NCI-H1048 (cell line): ENCODE data around the gene NUP210.

Experiments
- DNase-seq: peaks from one replicate; lab custom pipeline; 2025; lab: John Stamatoyannopoulos, UW

NUP210 gene

DNA sequence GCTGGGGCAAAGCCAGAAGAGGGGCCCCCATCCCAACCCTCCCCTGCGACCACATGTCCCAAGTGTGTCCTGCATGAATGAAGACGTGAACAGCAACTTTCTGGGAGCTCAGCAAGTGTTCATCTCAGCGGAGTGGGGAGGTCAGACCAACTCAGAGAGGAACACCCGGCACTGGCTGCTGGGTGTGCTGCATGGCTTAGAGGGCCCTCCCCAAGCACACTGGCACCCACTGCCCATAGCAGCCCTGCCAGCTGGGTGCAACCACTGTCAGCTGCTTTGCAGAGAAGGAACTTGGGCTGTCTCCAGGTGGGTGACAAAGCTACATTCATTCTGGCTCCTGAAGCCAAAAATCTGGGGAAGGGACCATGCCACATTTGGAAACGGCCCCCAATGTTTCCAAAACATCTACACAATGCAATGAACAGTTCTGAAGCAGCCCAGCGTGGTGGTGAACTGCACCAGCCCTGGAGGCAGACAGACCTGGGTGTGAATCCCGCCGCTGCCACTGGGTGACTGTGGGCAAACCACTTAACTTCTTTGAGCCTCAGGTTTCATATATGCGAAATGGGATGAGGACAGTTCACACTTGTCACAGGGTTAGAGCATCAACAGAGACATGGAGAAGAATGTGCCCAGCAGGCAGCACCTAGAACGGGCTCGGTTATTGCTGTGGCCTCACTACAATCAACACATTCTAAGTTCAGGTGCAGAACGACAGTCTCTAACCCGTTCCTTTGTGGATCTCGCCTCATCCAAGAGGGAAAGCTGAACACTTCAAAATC is 145.4 kb downstream of the NUP210 start:
- DNase-seq, result no peak

DNA sequence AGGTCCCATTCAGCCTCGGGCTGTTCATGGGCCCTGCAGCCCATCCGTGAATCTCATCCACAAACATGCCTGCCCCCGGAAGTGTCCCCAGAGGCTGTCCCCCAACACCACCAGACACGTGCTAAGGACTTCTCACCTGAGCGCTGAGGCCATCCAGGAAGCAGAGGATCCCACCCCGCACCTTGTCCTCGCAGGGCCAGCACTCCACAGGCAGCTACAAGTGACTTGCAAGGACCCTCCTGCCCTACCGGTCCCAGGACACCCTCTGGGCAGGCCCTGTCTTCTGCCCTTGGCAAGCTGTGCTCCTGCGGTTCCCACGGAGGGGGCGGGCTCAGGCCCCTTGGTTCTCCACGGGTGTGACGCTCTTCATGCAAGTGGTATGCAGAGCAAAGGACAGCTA is 146.0 kb downstream of the NUP210 start:
- no peak for DNase-seq

DNA sequence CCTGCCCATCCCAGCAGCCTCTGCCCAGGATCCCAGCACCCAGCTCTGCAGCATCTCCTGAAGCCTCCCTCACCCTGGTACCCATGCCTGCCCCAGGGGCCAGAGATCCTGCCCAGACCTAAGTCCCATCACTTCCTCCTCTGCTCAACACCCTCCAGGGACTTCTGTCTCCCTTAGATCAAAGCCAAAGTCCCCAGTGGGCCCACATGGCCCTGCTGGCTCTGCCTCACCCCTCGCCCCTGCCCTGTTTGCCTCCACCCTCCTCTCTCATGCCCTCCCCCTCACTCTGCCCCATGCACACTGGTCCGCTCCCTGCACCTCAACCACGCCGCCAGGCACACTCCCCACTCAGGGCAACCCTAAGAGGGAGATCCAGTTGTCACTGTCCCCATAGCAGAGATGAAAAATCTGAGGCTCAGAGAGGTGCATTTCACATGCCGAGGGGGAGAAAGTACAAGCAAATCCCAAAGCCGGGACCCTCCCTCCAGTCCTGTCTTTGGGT is 146.5 kb downstream of the NUP210 start:
- DNase-seq, result no peak

DNA sequence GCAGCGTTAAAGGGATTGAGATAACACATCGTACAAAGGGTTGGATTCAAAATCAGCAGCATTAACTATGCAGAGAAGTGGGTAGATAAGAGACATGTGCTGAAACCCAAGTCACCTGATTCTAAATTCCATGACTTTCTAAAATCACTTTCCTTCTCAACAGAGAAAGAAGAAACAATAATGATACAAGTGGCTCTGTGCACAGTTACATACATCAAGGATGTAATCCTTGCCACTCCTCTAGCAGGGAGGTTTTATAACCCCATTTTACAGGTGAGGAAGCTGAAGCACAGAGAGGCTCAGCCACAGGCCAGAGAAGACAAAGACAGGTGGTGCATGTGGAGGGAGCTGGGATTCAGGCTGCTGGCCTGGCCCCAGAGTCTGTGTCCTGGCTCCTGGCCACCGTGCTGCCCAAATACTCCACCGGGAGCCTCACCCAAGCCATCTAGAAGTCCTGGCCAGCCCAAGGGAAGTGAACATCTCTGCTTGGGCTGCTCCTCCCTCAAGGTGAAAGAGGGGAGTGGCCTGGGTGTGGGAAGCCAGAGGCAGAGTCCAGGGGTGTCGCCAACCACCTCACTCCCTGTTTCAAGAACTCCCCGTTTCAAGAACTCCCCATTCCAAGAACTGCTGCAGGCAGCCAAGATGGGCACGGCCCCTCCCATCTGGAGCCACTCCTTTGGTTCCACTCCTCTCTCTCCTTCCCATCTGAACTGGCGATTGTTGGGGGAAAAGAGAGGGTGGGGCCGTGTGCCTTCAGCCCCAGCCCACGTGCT is 147.1 kb downstream of the NUP210 start:
- no peak for DNase-seq

DNA sequence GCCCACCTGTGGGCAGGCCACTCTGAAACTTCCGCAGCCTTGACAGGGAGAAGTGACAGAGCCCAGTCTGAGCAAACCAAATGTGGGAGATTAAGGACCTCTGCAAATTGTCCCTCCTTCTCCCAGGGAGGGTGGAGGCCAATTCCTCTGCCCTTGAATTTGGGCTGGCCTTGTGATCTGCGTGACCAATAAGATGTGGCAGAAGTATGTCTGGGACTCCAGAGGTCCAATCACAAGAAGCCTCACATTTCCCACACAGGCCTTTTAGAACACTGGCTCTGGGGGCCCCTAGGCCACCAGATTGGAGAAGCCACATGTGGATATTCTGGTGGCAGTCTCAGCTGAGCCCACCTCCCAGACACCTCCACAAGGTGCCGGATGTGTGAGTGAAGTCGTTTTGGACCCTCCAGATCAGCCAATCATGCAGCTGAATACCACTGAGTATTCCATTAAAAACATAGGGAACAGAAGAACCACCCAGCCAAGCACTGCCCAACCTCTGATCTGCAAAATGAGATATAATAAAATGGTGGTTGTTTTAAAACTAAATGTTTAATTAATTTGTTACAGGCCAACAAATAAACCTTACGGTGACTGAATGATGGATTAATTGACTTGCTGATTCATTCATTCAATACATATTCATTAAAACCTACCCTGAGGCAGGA is 150.3 kb downstream of the NUP210 start:
- no peak for DNase-seq

DNA sequence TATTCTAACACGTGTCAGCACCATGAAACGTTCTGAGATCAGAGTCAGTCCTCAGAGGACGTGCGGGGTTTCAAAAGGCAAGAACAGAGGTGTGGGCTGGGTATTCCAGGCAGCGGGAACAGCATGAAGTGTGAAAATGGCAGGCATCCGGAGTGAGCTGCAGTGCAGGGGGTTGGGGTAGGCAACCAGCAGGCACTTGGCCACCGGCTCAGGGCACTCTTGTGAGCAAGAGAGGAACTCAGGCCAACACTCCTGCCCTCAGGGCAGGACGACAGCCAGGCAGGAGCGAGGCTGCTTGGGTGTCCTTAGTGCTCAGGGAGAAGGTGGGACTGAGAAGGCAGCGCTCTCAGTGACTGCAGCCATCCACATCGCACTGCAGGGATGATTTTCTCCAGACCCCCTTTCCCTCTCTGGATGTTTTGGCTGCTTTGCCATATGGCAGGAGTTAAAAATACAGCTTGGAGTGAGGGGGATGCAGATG is 151.1 kb downstream of the NUP210 start:
- no peak for DNase-seq

DNA sequence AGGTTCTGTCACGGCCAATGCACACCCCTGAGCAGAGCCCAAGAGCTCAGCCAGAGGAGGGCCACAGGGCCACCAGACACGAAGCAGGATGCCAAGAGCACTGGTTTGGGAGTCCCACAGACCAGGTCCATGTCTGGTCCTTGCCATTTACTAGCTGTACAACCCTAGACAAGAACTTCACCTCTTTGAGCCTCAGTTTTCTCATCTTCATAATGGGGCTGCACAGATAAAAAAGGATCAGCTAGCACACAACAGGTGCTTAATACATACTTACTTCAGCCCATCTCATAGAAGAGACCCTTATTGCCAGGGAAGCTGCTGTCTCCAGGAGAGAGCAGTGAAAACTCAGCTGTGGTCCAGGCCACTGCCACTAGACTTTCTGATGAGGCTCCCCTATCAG is 152.0 kb downstream of the NUP210 start:
- DNase-seq, result no peak

DNA sequence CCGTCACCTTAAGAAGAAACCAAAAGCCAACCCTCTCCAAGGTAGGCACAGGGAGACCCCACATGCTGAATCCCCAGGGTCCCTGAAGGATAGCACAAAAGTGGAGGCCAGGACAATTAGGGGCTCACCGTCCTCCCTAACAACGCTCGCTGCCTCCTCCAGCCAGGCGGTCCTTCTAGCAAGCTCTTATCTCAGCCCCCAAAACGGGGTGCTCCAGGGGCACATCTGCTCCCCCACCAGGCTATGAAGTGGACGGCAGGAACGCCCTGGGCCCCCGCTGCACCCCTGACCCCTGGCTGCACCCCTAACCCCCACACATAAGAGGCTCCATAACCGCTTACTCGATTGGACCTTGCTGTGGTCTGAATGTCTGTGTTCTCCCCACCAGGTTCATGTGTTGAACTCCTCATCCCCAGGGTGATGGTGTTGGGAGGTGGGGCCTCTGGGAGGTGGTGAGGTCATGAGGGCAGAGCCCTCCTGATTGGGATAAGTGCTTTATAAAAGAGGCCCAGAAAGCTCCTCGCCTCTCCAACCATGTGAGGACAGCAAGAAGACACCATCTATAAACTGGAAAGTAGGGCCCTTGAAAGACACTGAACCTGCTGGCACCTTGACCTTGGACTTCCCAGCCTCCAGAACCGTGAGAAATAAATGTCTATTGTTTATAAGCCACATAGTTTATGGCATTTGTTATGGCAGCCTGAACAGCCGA is 153.3 kb downstream of the NUP210 start:
- no peak for DNase-seq
